Parathyroid adenoma (tissue), 2 donors: Measurements from ENCODE around the gene SOD2.
"Not testable (repeated sequence)": the region's sequence is repeated elsewhere in the genome, so short reads cannot be mapped to it uniquely, and the experiment has no call there.

ENCODE experiments used
- H2AFZ ChIP-seq: fragments of 300-600 bp; sonication (generic); one replicate; pipeline ENCODE4 v1.7.0; 2017; ENCODE audit warnings: antibody characterized with exemption, mild to moderate bottlenecking
- H3K27ac ChIP-seq: fragments of 300-600 bp; sonication (generic); one replicate; pipeline ENCODE4 v1.7.0; 2017
- H3K27me3 ChIP-seq: fragments of 300-600 bp; sonication (generic); one replicate; pipeline ENCODE4 v1.7.0; 2017; ENCODE audit warnings: low read length; ENCODE audit not compliant: control insufficient read depth, insufficient read depth
- H3K36me3 ChIP-seq: fragments of 300-600 bp; sonication (generic); one replicate; pipeline ENCODE4 v1.7.0; 2017; ENCODE audit warnings: low read length; ENCODE audit not compliant: control insufficient read depth, insufficient read depth
- H3K4me1 ChIP-seq: fragments of 300-600 bp; sonication (generic); one replicate; pipeline ENCODE4 v1.7.0; 2017; ENCODE audit warnings: control low read depth
- H3K4me2 ChIP-seq: fragments of 300-600 bp; sonication (generic); one replicate; pipeline ENCODE4 v1.7.0; 2017; ENCODE audit warnings: low read length
- H3K4me3 ChIP-seq: fragments of 300-600 bp; sonication (generic); one replicate; pipeline ENCODE4 v1.7.0; 2017; ENCODE audit warnings: low read depth, low read length
- H3K79me2 ChIP-seq: fragments of 300-600 bp; sonication (generic); one replicate; pipeline ENCODE4 v1.7.0; 2017; ENCODE audit warnings: control low read depth
- H3K9ac ChIP-seq: fragments of 300-600 bp; sonication (generic); one replicate; pipeline ENCODE4 v1.7.0; 2017; ENCODE audit warnings: mild to moderate bottlenecking
- H3K9me3 ChIP-seq: fragments of 300-600 bp; sonication (generic); one replicate; pipeline ENCODE4 v1.7.0; 2017; ENCODE audit warnings: low read length; ENCODE audit not compliant: control insufficient read depth
- TF ChIP-seq, protein P1 (sequence below): fragments of 300-600 bp; sonication (generic); IDR thresholded peaks from one replicate; pipeline ENCODE4 v1.7.0; 2017; ENCODE audit warnings: antibody characterized with exemption, mild to moderate bottlenecking
- donor health status: primary hyperparathyroidism.

Gene SOD2

DNA sequence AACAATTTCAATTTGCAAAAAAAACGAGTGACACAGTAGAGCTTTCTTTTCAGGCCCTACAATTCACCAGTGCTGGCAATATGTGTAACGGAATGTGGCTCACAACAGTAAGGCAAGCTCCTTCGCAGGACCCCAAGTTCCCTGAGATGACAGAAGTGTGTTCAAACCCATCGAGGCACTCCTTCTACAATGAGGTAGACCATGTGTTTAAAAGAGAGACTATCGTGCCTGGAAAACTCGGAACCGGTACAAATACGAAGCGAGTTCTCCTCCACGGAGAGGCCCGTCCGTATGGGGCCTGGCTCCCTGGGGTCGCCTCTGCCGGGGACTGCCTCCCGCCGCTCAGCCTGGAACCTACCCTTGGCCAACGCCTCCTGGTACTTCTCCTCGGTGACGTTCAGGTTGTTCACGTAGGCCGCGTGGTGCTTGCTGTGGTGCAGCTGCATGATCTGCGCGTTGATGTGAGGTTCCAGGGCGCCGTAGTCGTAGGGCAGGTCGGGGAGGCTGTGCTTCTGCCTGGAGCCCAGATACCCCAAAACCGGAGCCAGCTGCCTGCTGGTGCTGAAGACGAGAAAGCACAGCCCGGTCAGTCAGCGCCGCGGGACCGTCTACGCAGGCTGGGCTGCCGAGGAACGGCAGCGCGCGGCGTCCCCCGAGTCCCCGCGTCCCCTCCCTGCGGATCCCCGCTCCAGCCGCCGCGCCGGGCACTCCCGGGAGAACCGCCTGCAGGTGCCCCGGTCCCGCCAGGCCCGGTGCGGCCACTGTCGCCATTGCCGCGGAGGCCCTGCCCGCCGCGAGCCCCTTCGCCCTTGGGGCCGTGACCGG is 526 bp downstream of the SOD2 start:
- H3K9me3 ChIP-seq = no peaks in the 10 kb centered on the region
- H3K9ac ChIP-seq = peak overlapping the region; percentile 64
- H2AFZ ChIP-seq = peak overlapping the region; percentile 93
- peaks cover 12% of the 10 kb centered on the region for H3K4me1 ChIP-seq
- H3K79me2 ChIP-seq = peaks cover 34% of the 10 kb centered on the region
- H3K27me3 ChIP-seq = no peaks in the 10 kb centered on the region
- peak overlapping the region; percentile 96 for H3K27ac ChIP-seq
- TF ChIP-seq, protein P1, sequence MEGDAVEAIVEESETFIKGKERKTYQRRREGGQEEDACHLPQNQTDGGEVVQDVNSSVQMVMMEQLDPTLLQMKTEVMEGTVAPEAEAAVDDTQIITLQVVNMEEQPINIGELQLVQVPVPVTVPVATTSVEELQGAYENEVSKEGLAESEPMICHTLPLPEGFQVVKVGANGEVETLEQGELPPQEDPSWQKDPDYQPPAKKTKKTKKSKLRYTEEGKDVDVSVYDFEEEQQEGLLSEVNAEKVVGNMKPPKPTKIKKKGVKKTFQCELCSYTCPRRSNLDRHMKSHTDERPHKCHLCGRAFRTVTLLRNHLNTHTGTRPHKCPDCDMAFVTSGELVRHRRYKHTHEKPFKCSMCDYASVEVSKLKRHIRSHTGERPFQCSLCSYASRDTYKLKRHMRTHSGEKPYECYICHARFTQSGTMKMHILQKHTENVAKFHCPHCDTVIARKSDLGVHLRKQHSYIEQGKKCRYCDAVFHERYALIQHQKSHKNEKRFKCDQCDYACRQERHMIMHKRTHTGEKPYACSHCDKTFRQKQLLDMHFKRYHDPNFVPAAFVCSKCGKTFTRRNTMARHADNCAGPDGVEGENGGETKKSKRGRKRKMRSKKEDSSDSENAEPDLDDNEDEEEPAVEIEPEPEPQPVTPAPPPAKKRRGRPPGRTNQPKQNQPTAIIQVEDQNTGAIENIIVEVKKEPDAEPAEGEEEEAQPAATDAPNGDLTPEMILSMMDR = no peak
- no peaks in the 10 kb centered on the region for H3K36me3 ChIP-seq
- peak overlapping the region; percentile 93 for H3K4me2 ChIP-seq
- H3K4me3 ChIP-seq = peak overlapping the region; percentile 93

DNA sequence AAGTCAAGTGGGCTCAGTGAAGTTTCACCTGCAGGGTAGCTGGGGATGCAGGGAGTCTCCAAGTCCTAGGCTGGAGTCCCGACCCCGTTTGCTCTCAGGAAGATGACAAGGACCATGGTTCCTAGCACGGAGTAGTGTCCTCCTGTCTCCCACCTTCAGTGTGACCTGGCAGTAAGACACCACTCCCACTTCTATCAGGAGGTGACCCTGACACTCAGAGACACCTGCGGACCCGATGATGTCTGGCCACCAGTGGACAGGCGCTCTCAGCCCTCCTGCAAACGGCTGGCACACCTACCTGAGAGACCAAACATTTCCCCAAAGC is 1.1 kb downstream of the SOD2 start:
- peak overlapping the region; percentile 93 for H3K4me3 ChIP-seq
- H3K36me3 ChIP-seq = no peaks in the 10 kb centered on the region
- no peaks in the 10 kb centered on the region for H3K9me3 ChIP-seq
- TF ChIP-seq, protein P1 = no peak
- peaks cover 12% of the 10 kb centered on the region for H3K4me1 ChIP-seq
- H3K9ac ChIP-seq = no peak overlapping the region
- H3K27ac ChIP-seq = peak overlapping the region; percentile 96
- no peaks in the 10 kb centered on the region for H3K27me3 ChIP-seq
- peaks cover 38% of the 10 kb centered on the region for H3K79me2 ChIP-seq
- peak overlapping the region; percentile 93 for H3K4me2 ChIP-seq
- peak overlapping the region; percentile 93 for H2AFZ ChIP-seq

DNA sequence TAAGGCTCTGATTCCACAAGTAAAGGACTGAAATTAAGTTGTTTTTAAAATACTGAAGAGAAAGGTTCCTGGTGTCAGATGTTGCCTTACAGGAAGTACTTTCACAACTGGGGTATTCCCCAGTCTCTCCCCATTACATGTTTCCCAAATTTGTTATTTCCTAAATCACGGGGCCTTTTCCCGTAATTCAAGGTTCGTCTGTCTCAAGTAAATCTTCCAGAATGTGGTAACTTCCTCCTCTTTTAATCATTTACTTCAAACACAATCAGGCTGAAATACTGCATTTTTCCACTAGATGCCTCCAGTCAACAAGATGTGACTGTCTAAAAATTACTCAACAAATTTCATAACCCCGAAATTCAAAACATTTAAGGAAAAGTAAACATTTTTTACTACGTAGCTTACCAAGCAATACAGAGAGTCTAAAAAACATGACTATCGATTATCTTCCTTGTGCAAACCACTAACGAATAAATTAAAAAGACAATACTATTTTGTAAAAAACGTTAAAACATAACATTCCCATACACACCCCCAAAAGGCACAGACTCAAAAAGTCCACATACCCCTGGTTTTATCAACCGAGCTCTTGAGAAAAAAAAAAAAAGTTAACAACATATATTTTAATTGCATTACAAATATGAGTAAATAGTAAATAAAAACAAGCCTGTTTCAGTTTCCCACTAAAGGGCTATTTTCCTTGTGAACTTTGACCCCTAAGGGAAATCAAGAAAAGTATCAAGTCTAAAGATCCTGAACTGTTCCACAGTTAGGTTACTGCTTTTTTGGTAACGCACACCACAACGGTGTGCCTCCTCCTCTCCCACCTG is 1.7 kb downstream of the SOD2 start:
- Histone ChIP-seq H3K27me3 (no peaks in the 10 kb centered on the region), H3K79me2 (peaks cover 40% of the 10 kb centered on the region), H3K27ac (peak overlapping the region; percentile 96), H2AFZ (peak overlapping the region; percentile 93), H3K4me1 (peaks cover 12% of the 10 kb centered on the region), H3K9ac (no peak overlapping the region), H3K36me3 (no peaks in the 10 kb centered on the region), H3K4me3 (peak overlapping the region; percentile 93), H3K4me2 (peak overlapping the region; percentile 93), H3K9me3 (no peaks in the 10 kb centered on the region)
- TF ChIP-seq, protein P1 = peak; percentile 75

DNA sequence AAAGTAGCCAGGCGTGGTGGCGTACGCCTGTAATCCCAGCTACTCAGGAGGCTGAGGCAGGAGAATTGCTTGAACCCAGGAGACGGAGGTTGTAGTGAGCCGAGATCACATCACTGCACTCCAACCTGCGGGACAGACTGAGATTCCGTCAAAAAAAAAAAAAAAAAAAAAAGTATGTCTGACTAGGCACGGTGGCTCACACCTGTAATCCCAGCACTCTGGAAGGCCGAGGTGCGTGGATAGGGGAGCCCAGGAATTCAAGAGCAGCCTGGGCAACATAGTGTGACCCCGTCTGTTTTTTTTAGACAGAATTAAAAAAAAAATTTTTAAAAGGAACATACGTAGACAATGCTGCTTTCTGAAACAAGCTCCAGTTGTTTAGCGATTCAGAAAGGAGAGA is 2.9 kb downstream of the SOD2 start:
- H3K9me3 ChIP-seq, H3K9ac ChIP-seq, H3K27me3 ChIP-seq, H3K27ac ChIP-seq, H3K4me2 ChIP-seq, H2AFZ ChIP-seq, H3K4me3 ChIP-seq, H3K36me3 ChIP-seq: not testable (repeated sequence)
- Histone ChIP-seq H3K4me1 (peaks cover 12% of the 10 kb centered on the region), H3K79me2 (peaks cover 45% of the 10 kb centered on the region)

DNA sequence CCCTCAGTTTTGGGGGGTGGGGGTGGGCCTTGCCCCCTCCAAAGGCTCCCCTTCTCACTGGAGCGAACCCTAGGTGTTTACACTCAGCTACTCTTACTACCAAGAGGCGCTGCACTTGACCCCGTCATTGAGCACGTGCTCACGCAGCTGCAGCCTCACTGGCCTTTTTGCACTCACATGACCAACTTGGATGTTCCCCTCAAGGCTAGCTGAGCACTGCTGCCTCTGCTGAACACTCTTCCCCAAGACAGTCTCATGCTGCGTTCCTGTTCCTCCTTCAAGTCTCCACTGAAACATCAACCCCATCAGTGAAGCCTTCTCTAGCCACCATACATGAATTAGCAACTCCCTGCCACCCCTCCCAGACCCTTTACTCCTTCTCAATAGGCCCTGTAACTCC is 4.0 kb downstream of the SOD2 start:
- TF ChIP-seq, protein P1 = no peak
- H3K4me2 ChIP-seq = no peak overlapping the region
- H3K27me3 ChIP-seq = no peaks in the 10 kb centered on the region
- H3K9ac ChIP-seq = no peak overlapping the region
- no peak overlapping the region for H3K4me3 ChIP-seq
- H2AFZ ChIP-seq = no peak overlapping the region
- peaks cover 45% of the 10 kb centered on the region for H3K79me2 ChIP-seq
- H3K4me1 ChIP-seq = peaks cover 9% of the 10 kb centered on the region
- no peaks in the 10 kb centered on the region for H3K36me3 ChIP-seq
- H3K9me3 ChIP-seq = no peaks in the 10 kb centered on the region
- no peak overlapping the region for H3K27ac ChIP-seq
